IPS-NIHi11 (cell line): ENCODE results near the gene PSMD14.

Experiments
- DNase-seq: peaks from one replicate; pipeline ENCODE4 v3.0.0; 2012; ENCODE audit warnings: mixed read lengths, low spot score

PSMD14 gene

DNA sequence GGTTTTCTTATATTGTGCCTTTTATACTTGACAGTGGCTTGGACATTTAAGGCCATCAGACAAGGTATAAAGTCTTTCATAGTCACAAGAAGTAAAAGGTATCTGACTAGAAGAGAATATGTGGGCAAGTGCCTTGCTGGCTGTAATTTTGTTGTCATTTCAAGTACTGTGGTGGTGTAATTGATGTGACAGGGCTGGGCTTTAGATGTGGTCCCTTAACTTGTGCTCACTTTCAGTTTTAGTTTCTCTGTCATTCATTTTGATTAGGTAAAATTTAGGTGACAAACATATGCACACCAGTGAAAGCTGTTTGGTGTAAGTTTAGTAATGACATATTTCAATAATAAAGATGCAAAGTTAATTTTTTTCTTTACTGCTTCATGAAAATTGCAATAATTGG lies 76.6 kb downstream of the PSMD14 start:
- DNase-seq, result no peak

DNA sequence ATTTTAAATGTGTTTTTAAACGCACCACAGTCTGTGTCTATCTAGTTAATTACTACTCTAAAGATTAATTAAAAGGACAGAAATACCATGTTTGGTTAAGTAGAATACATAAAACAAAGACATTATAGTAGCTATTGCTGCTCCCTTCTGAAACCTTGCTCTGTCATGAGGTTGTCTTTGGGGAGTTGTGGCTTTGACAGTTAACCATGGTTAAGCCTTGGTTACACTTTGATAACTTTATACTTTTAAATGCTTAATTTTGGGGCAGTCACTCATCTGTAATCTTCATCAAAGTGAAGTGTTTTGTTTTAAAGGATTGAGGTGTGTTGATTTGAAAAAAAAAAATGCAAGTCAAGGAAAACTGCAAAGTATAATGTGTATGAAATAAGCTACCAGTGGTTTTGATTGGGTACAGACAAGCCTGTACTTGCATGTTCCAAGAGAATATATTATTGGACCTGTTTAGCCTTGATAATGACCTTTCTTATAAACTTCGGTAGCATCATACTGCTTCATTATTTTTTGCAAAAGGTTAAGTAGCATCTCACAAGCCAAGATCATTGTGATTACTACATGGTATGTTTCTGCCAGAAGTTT lies 78.1 kb downstream of the PSMD14 start:
- DNase-seq, result no peak

DNA sequence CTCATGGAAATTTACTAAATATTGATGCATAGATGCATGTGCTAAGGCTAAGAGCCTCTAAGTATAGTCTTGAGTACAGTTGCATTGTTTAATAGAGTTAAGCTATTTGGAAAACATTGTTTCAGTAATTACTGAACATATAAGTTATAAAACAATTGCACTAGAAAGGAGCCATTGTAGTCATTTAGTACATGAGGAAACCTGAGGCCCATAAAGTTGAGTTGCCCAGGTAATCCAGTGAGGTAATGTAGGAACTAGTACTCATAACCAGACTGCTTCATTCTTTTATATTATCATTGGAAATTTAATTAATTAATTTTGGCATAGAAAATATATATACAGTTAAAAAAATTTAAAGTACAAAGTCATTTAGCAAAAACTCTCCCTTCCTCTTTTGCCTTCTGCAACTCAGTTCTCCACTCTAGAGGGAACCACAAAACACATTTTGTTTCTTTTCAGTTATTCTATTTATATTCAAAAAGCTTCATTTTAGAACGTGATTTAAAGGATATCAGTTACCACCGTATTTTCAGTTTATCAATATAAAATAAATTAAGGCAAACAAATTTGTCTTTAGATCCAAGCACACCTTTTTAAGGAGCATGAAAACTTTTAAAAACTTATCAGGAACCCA lies 80.0 kb downstream of the PSMD14 start:
- DNase-seq, result no peak

DNA sequence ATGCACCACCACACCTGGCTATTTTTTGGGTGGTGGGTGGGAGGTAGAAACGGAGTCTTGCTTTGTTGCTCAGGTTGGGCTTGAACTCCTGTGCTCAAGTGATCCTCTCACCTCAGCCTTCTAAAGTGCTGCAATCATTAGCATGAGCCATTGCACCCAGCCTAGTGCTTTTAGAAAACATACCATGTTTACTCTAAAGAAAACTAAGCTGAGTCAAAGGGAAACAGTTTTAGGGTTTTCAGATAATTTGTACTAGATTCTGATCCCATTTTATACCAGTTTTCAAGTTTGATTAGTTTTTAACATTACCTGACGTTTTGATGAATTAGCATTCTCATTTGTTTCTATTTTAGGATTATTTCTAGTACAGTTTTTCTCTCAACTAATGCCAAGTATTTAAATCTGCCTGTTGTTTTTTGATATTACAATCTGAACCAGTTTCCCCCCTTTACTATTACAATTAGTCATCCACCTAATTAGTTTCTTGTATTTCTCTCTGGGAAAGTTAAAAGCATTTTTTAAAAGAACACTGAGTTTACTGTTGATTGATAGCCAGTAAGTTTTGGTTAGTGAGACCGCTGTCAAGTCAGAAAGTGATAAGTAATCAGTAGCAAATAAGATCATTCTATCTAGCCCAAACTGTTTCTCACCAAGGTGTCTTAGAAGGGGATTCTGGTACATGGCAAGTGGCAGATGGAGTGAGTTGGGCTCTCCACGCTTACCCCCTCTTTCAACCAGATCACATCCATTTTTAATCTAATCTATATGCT lies 83.7 kb downstream of the PSMD14 start:
- DNase-seq, result no peak

DNA sequence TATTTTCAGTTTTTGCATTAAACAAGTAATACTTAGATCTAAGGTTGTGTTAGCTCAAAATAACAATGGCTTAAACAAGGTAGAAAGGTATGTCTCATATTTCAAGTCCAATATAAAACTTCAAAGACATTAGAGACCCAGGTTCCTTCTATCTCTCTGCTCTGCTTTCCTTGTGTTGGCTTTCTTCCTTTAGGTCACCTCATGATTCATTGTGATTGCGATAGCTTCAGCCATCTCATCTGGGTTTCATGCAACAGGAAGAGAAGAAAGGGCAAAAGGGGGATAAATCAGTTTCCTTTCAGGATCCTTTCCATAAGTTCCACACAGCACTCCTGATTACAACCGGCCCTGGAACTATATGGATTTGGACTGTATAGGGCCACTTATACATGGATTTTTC lies 91.9 kb downstream of the PSMD14 start:
- no peak for DNase-seq

DNA sequence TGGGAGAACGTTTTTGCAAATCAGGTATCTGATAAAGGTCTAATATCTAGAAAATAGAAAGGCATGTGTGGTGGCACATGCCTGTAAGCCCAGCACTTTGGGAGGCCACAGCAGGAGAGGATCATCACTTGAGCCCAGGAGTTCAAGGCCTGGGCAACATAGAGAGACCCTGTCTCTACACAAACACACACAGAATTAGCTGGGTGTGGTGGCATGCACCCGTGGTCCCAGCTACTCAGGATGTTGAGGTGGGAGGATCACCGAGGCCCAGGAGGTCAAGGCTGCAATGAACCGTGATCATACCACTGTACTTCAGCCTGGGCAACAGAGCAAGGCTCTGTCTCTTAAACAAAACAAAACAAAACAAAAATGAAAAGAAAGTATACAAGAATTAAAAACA lies 94.1 kb downstream of the PSMD14 start:
- DNase-seq, result no peak

DNA sequence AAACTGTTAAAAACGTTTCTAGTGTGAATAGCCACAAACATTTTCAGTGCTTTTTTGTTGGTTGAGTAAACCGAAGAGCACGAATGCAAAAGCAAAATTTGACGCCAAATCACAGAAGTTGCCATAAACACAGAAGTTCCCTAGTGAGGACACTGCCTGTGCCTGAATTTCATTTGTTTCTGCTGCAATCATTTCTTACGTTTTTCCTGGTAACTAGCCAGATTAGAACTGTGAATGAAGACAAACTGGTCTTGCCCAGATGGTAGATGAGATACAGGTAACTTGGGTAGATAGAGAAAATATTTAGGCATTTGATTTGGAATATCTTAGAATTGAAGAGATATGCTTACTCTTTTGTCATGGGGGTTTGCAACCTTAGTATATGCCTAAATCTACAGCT lies 98.1 kb downstream of the PSMD14 start:
- DNase-seq, result no peak

DNA sequence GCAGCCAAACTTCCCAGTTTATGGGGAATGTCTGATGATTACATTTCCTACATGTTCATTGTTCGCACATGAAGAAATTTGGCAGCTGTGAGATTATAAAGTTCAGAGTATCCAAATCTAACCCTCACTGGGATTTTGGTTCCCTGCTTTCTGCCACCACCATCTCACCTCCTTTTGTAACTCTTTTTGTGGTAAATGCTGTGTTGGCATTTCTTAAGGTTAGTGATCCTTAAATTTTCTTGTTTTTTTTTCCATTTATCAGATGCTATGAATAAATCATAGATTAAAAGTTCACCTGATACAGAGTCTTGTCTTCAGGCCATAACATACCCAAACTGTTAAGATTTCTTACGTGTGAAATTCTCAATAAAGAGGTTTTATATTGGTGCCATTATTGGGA lies 99.4 kb downstream of the PSMD14 start:
- no peak for DNase-seq

DNA sequence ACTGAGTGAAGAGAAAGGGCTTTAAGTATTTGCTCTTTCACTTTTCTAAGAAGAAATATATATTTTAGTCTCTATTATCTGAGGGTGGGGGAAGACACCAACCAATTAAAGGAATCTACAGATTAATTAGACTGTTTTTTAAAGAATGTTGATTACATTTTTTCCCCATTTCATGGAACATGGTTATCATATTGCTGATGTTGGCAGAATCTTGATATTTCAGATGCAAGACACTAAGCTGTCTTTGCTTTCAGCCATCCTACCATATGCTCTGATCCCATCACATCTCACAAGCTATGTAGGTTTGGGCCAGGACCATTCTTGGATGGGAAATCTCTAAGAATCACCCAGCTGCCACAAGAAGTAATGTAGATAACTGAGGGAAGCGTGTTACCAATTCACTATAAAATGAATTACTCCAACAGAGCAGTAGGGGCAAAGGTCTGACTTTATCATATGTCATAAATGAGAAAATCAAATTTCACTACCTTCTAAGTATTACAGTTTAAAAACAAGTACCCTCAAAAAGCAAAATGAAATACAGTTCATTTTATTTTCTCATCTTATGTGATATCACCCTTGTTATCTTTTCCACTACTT lies 101.2 kb downstream of the PSMD14 start:
- DNase-seq, result no peak

DNA sequence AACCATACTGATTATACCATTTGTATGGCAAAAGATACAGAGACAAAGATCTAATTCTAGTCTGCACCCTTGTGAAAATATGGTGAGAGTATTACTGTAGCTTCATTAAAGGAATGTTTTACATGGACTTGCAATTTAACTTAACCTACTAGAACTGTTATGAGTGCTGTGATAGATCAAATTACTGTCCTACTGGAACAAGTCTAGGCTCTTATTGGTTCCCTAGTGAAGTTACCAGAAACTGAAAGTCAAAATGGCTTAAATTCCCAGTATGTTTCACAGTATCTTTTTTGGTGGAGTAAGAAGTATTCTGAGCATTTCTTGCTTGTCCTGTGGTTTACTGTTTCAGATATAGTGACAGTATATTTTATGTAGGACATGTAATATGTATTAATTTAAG lies 104.1 kb downstream of the PSMD14 start:
- DNase-seq, result no peak

DNA sequence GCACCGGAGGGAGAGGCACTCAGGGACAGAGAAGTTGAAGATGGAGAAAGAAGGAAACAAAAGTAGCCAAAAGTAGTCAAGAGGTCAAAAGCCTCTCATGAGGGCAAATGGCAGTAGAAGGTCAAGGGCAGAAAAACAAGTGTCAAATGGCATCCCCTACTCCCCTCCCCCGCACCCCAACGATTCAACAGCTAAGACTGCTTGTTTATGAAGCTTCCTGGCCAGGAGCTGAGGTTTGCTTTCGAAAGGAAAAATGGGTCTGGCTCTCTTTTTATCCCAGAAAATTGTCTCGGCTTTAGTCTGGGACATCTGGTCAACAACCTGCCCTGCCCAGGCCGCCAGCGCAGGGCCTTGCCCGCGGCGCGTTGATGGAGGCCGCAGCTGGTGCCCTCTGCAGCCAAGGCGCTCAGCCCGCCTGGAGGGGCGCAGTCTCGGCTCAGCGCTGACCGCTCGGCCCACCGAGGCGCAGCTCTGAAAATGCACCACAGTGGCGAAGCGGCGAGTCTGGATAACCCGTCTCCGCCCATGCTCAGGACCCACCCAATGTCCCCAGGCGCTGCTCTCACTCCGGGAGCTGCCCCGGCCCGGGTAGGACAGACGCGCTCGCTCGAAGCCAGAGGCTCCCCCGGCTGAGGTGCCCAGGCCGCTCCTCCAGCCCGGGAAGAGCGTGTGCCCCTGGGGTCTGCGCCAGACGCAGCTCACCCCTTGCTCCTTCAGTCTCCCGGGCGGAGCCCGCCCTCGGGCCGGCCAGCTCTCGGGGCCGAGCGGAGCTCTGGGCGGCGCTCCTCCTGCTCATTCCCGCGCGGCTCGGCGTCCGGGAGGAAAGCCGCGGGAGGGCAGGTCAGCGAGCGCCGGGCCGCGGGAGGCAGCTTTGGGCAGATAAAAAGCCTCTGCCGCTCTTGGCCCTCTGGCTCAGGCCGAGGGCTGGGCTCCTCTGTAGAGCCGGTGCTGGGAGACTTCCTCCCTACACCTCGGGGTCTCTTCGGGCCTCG lies 106.1 kb downstream of the PSMD14 start:
- peak; percentile 56 for DNase-seq

DNA sequence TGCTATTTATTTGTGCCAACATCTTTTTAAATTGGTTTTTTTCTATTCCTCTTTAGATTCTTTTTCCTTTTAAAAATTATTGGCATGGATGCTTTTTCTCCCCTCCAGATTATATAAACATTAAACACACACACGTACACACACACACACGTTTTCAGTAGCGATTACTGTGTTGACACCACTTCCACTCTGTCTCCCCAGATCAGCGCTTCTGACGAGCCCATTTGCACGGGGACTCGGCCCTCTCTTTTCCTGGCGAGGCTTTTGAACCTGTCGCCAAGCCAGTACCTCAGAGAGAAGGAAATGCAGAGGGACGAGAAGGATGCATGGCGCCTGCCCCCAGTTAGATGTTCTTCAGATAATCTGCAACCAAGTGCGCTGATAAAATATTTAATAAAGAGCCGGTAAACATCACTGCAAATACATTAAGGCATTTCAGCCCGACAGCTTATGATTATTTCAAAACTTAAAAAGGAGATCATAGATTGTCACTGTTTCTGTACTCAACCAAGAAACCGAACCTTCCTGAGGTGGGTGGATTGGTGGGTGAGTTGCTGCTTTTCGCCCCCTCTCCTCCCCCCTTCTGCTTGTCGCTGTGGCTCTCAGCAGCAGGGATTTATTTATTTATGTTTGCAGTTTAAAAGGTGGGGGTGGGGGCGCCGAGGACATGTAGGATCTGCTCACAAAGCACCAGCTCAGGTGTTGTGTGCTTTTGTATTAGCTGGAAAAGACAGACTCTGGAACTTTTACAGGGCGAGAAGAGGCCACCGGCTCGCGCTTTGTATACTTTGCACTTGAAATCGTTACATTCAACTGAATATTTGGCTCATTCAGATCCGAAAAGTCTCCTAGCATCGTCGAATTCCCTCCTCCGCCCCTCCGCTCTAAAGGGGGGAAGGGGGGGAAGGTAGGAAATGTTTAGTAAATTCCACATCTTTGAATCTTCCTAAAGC lies 107.1 kb downstream of the PSMD14 start:
- no peak for DNase-seq

DNA sequence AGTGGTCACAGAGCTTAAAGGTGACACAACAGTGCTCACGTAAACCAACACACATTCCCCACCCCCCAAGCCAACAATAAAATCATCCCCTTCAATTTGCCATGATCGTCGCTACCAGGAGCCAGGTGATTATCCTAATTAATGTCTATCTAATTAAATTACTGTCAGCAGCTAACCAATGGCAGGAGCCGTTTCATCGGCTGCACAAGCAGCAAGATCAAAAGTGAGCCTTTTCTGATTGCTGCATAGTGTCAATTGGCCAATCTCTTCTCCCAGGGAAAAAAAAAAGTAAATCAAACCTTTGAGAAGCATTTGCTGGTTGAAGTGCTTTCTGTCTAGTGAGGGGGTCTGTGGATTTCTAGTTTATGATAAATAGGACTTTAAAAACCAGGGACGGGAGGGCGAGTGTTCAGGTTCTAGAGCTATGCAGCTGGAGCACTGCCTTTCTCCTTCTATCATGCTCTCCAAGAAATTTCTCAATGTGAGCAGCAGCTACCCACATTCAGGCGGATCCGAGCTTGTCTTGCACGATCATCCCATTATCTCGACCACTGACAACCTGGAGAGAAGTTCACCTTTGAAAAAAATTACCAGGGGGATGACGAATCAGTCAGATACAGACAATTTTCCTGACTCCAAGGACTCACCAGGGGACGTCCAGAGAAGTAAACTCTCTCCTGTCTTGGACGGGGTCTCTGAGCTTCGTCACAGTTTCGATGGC lies 107.9 kb downstream of the PSMD14 start, which contains the start of gene TBR1:
TBR1 (plus strand) TSS at position 311 of the 721 bp plus-strand sequence; CDS start at position 425, 114 bp downstream.
- DNase-seq, result no peak

DNA sequence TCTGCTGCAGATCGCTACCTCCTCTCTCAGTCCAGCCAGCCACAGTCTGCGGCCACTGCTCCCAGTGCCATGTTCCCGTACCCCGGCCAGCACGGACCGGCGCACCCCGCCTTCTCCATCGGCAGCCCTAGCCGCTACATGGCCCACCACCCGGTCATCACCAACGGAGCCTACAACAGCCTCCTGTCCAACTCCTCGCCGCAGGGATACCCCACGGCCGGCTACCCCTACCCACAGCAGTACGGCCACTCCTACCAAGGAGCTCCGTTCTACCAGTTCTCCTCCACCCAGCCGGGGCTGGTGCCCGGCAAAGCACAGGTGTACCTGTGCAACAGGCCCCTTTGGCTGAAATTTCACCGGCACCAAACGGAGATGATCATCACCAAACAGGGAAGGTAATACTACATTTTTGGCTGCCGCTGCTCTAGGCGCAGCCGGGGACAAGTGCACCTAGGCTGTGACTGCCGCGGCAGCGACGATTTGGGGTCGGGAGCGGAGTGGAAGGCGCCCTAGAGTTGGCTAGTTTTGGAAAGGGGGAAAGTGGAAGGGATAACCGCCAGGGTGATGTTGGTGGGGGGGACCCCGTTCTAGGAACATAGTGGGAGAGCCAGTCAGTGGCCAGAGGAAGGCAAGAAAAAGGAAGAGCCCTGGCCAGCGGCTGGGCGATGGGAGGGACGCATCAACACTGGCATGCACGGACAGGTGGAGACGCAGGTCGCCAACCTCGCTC lies 108.6 kb downstream of the PSMD14 start:
- DNase-seq, result no peak

DNA sequence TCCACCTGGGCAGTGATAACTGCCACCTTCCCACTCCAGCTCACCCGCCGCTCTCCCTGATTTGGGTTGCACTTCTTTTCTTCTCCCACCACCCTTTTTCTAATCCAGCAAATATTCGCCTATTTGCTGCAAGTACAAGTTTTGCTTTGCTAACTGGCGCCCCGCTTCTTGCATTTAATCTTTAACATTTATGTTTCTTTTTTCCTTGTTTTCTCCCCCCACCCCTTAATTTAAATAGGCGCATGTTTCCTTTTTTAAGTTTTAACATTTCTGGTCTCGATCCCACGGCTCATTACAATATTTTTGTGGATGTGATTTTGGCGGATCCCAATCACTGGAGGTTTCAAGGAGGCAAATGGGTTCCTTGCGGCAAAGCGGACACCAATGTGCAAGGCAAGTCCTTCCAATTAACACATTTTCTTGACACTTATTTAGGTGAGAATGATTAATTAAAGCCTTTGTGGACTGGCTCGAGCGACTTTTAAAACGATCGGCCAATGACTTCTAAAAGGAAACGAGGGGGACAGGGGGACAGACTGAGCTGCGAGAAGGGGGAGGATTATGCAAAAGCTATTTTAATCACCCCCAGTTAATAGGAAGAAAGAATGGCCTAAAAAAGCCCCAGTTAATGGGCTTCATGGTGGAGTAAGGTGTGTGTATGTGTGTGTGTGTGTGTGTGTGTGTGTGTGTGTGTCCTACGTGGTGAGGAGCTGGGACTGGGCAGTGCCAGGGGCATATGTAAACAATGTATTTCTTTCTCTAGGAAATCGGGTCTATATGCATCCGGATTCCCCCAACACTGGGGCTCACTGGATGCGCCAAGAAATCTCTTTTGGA lies 109.4 kb downstream of the PSMD14 start:
- DNase-seq, result no peak

DNA sequence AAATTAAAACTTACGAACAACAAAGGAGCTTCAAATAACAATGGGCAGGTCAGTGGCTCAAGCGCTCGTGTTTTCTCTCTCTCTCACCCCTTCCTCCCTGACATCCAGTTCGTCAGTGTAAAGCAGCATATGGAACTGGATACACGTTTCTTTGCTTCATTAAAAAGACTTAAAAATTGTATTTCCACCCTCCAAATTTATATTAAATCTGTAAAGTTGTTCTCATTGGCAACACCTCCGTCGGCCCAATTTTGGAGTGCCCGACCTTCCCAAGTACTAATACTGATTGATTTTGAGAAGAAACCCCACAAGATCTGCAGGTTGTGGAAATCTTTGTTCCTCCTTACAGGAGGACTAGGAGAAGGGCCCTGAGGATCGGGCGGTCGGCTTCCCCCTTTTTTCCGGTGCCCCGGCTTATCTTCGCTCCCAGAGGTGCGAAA lies 110.1 kb downstream of the PSMD14 start:
- no peak for DNase-seq

DNA sequence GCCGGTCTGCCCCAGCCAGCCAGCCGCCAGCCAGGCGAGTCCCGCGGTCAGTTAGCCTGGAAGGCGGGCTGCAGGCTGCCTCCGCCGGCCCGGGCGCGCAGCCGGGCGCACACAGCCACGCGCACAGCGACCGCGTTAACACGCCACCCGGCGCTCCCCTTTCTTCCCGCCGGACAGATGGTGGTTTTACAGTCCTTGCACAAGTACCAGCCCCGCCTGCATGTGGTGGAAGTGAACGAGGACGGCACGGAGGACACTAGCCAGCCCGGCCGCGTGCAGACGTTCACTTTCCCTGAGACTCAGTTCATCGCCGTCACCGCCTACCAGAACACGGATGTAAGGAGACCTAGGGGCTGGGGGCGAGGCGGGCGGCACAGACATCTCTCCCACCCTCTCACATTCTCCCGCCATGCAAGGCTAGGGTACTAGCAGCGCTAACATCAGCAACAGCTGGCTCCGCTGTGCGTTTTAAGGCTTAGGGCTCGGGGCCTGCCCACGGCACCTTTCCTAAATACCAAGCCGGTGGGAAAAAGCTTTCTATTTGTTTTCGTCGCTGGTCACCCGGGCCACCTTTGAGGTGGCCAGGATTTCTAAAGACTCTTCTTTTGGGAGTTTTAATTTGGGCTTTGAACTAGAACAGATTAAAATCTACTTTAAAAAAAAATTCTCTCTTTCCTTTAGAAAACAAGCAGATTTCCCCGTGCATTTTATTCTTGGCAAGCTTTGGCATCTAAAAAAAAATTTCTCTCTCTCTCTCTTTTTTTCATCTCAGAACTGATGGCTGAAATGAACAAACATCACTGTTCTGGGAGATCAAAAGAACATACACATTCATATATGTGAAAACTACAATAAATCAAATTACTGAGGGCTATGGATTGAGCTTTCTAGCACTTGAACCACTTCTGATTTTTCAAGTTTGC lies 110.8 kb downstream of the PSMD14 start:
- DNase-seq, result peak; percentile 49
